HEK293 (cell line): ENCODE data around the gene CEP170B.

Source experiments
- GLI2 ChIP-seq: fragments of 450-650 bp; formaldehyde crosslinking; IDR thresholded peaks from 2 replicates; pipeline ENCODE4; 2017; ENCODE audit warnings: missing biosample characterization, missing genetic modification characterization, low read depth, borderline replicate concordance
- KLF16 ChIP-seq: fragments of 450-650 bp; formaldehyde crosslinking; IDR thresholded peaks from 2 replicates; pipeline ENCODE4 v1.5.1; 2017; ENCODE audit warnings: missing biosample characterization, missing genetic modification characterization
- ZEB2 ChIP-seq: fragments of 450-650 bp; formaldehyde crosslinking; IDR thresholded peaks from 2 replicates; pipeline ENCODE4 v1.5.1; 2016; ENCODE audit warnings: missing biosample characterization, missing genetic modification characterization
- ZFP3 ChIP-seq: fragments of 450-650 bp; formaldehyde crosslinking; IDR thresholded peaks from 2 replicates; pipeline ENCODE4 v1.5.1; 2016; ENCODE audit warnings: low read depth, missing biosample characterization, missing genetic modification characterization
- ZNF121 ChIP-seq: fragments of 450-650 bp; formaldehyde crosslinking; IDR thresholded peaks from 2 replicates; pipeline ENCODE4 v1.5.1; 2016; ENCODE audit warnings: missing biosample characterization, missing genetic modification characterization
- ZNF274 ChIP-seq, 2 experiments: fragments of 200-500 bp in 1 of 2; fragments of 450-650 bp in 1 of 2; sonication (Bioruptor generic) in 1 of 2; formaldehyde crosslinking in 1 of 2; IDR thresholded peaks; 2 replicates each; pipeline versions ENCODE4 v1.5.1 to v1.6.1; 2014 to 2016; ENCODE audit warnings: borderline replicate concordance in 1 of 2, inconsistent platforms in 1 of 2, low read length in 1 of 2, missing biosample characterization in 1 of 2, missing genetic modification characterization in 1 of 2
- TF ChIP-seq, protein P1 (sequence below): fragments of 450-650 bp; formaldehyde crosslinking; IDR thresholded peaks from 2 replicates; pipeline ENCODE4 v1.5.1; 2016; ENCODE audit warnings: missing biosample characterization, missing genetic modification characterization

- TF ChIP-seq ZFP3 (tag by site-specific recombination) (no peak), ZNF274 (IDR thresholded peaks at IDR 0.05; ENCODE audit: low read length) (no peak), ZNF274 (tag by site-specific recombination; IDR thresholded peaks at IDR 0.05; ENCODE audit: borderline replicate concordance) (no peak), ZEB2 (tag by site-specific recombination) (no peak), KLF16 (tag by site-specific recombination) (no peak), ZNF121 (tag by site-specific recombination) (no peak), GLI2 (tag by site-specific recombination) (no peak)
- TF ChIP-seq, protein P1, sequence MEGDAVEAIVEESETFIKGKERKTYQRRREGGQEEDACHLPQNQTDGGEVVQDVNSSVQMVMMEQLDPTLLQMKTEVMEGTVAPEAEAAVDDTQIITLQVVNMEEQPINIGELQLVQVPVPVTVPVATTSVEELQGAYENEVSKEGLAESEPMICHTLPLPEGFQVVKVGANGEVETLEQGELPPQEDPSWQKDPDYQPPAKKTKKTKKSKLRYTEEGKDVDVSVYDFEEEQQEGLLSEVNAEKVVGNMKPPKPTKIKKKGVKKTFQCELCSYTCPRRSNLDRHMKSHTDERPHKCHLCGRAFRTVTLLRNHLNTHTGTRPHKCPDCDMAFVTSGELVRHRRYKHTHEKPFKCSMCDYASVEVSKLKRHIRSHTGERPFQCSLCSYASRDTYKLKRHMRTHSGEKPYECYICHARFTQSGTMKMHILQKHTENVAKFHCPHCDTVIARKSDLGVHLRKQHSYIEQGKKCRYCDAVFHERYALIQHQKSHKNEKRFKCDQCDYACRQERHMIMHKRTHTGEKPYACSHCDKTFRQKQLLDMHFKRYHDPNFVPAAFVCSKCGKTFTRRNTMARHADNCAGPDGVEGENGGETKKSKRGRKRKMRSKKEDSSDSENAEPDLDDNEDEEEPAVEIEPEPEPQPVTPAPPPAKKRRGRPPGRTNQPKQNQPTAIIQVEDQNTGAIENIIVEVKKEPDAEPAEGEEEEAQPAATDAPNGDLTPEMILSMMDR (tag by site-specific recombination) = no peak
Measured at GRCh38 chr14:104937161-104937560, 72.1 kb downstream of the CEP170B start.
